NCI-H2196 treated with DMSO at 0.1 percent for 48 hours (cell line): Measurements from ENCODE around the gene STK38.

Experiments used
- DNase-seq: peaks from one replicate; lab custom pipeline; 2025; ENCODE audit not compliant: unreplicated experiment; lab: John Stamatoyannopoulos, UW

Gene STK38

DNA sequence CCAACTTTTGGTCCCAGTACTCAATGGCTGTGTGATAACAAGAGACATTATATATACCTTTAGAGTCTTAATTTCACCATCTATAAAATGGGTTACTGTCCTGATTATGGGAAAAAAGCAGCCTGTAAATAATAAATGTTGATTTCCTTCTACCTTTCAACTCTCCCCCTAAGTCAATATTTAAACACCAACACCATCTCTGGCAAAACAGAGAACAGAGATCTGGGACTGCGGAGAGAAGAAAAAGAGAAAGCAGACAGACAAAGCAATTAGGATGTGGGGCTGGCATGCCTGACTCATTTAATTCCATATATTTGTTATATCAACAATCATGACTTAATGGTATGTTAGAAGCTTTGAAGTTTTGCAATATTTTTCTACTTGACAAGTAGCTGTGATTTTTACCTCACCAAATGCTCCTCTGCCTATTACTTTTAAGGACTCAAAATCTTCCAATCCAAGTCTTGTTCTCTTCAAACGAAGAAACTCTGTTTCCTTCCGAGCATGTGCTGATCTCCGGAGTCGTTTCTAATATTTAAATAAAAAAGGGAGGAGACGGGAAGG lies 23.3 kb downstream of the STK38 start:
- no peak for DNase-seq

DNA sequence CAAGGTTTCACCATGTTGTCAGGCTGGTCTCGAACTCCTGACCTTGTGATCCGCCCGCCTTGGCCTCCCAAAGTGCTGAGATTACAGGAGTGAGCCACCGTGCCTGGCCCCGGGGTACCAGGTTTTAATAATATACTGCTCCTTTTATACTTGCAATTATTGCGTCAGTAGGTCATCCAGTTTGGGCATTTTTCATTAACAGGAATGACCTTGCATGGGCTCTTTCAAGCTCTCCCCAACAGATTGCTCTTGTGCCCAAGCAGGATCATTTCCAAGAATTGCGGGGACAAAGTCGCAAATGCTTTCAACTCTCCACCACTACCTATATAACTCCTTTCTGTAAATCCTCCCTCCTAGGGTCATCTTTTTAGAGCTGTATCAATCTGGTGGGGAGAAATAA lies 23.8 kb downstream of the STK38 start:
- no peak for DNase-seq

DNA sequence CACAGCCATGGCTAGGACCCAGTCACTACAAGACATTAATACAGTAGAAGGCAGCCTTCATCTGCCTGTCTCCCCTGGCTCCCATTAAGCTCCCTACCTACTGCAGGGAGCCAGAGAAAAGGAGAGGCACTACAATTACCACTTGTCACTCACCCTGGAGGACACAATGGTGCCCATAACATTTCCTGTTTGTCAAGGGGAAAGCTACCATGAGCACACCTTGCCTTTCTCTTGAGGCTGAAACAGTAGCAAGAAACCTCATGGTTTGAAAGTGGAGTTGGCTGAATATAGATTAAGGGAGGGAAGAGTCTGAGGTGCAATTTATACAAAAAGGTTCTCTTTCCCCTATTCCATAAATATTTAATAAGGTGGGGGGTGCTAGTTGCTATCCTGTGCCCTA lies 27.9 kb downstream of the STK38 start:
- DNase-seq = no peak

DNA sequence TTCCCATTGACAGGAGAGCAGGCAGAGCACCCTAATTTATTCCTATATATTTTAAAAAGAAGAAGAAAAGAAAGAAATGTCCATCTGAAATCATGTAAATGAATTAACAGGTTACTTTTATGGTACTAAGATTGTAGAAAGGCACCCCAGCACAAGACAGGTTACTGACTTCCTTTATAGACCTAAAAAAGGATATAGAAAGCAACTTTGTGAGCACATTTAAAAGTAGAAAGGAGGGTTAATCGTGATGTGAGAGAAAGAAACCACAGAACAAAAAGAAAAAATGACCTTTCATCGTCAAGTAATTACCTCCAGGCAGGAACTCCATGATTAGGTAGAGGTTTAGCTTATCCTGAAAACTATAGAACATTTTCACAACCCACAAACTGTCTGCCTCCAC lies 29.9 kb downstream of the STK38 start:
- DNase-seq = no peak

DNA sequence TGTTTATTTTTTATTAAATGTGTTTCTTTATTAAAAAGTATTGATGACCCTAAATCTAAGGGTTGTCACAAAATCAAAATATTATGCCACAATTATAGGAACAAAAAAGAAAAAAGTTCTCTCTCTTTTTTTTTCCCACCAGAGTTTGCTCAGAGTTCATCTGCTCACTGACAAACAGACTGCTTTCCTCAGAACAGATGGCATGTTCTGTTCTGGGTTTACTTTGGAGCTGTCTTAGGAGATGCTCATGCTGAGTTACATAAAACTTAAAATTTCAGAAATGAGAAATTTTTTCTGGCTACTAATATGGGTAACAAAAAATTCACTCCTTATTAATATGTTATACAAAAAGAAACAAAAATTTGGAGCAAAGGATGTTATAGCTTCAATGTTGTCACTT lies 30.3 kb downstream of the STK38 start:
- DNase-seq = no peak

DNA sequence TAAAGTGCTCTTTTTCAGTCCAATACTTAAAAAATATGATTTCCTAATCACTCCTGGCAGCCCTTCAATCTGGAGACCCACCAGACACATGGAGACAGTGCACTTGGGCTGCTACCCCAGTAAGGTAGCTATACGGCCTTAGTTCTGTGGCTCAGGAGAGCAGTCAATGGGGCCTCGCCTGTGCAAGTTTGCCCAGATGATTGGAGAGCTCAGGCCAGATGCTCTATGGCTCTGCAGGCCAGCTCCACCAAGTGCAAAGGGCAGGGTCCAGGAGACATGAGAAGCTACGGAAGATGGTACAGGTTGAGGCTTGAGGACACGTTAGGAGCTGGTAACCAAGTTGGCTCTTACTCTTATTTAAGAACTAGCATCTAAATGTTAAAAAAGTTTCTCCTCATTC lies 30.7 kb downstream of the STK38 start:
- no peak for DNase-seq

DNA sequence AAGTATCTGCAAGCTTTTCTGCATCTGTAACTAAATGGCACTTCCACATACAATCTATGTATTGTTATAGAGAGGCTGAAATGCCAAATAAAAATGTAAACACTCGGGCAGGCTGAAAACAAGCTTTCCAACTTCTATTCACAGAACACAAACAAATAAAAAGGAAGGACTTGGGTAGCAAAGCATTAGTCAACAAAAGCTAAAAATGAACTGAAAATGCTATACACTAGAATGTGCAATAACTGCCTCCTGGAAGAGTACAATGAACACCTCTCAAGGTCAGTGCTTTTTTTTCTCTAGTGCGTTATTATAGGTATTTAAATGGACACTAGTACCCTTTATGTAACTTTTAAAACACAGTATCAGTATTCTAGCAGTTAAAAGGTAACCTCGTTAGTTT lies 31.4 kb downstream of the STK38 start:
- DNase-seq = no peak

DNA sequence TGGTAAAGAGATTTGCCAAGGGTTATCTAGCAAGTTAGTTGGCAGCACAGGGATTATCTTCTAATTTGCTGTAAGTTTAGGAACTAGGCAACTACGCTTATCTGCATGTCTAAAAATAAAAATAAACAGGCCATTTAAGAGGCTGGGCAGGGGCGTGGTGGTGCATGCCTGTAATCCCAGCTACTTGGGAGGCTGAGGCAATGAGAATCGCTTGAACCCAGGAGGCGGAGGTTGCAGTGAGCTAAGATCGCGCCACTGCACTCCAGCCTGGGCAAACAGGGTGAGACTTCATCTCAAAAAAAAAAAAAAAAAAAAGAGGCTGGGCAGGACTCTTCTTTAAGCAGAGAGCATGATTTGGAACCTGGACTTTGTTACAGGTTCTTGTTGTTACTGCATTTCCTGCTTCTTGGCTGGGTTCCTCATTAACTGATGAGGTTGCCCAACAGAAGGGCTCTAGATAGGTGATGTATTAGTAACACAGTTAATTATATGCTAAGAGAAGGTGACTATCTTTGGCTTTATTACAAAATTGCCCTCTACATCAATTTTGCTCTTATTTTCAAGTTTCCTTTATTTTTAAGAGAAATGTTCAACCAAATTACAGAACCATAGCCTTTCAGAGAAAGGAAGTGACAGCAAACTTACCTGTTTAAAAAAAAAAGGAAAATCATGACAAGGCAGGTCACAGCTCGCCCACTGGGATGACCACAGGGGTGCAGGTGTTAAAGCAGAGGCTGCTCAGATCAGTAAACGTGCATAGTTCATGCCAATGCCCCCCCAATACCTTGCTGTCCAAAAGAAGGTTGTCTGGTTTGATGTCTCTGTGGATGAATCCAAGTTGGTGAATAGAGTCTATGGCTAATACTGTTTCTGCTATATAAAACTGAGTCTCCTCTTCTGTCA lies 32.5 kb downstream of the STK38 start:
- DNase-seq = no peak

DNA sequence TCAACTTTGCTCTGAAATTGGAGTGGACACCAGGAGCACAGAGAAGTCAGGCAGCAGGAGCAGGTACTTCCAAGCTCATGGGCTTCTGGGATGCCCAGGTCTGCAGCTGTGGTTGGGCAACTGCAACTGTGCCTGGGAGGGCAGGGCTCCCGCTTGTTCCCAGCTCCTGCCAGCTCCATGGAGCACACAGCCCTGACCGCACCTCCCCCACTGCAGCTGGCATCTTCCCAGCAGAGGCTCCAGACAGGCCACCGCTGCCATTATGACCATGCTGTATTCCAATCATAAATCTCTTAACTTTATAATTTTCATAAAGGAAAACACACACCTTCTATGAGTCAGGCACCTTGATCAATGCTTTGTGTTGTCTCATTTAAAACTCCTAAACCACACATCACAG lies 36.9 kb downstream of the STK38 start:
- no peak for DNase-seq

DNA sequence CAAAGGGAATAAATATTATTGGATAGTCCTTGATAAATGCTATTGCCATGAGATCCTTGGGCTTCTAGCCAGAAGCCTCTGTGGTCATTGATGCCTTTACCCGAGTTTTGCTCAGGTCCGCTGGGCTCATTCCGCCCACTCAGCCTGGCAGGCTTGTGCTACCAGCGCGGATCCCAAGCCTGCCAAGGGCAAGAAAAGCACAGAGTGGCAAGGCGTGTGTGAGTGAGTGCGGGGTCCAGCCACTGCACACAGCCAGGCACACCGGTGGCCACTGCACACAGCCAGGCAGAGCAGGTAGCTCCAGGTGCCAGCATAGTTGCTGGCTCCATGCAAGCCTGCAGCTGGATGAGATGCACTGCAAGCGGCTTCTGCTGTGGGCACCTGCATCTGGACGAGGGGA lies 38.7 kb downstream of the STK38 start:
- no peak for DNase-seq

DNA sequence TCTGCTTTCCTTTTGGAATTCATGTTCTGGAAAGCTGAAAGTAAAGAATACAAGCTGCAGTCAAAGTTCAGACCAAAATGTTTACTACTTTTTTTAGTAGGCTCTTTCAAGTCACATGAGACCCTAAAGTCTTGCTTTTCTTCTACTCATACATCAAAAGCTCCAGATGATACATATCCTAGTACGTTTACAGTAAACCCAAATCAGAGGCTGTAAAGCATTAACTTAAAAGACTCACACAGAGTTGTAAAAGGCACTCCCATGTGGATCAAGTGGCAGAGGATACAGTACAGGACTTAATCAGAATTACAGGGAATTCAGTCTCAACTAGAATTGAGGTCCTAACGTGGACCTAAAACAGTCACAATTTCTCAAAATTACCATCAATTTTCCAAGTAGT lies 40.7 kb downstream of the STK38 start:
- DNase-seq = no peak

DNA sequence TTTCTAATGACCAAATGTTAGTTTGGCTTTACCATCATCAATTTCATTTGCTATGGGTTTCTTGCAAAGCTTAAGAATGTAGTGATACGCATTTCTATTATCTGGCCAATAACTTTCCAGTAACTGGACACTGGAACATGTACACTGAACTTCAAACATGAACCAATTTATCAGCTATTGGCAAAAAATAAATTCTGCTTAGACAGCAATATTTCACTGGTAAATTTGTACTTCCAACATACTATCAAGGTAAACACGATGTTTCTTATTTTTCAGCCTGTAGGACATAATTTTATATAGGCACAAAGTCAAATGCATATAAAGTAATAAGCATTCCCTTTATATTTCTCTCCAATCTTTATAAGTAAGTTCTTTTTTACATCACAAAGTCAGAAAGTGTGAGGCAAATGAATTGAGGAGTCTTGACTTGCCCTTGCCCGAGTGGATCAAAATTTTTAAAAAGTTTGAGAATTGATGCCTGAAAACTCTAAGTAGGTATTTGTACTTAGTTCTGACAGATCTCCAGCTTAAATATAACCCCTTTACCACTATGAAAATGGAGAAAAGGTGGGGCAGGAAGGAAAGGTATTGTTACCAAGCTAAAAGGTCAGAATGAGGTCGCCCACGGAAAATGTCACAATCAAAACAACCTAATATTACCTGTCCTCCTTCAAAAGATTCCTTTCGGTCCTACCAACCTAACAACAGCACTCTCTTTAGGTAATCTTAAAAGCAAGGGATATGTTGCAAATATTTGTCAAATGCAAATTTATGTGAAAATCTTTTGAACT lies 41.3 kb downstream of the STK38 start:
- no peak for DNase-seq

DNA sequence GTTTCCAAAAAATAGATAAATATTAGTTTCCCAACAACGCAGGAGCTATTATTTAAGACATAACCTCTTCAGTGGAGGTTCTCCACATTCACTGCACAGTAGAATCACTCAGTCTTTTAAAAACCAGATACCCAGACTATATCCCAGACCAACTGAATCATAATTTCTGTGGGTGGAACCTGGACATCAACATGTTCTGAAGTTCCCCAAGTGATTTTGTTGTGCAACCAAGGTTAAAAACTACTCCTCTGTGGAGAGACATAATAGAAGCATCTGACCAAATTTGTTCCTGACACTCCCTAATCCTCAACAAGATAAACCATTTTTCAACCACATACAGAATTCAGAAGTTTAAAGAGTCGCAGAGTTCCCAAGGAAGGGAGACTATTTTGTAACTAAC lies 42.3 kb downstream of the STK38 start:
- no peak for DNase-seq

DNA sequence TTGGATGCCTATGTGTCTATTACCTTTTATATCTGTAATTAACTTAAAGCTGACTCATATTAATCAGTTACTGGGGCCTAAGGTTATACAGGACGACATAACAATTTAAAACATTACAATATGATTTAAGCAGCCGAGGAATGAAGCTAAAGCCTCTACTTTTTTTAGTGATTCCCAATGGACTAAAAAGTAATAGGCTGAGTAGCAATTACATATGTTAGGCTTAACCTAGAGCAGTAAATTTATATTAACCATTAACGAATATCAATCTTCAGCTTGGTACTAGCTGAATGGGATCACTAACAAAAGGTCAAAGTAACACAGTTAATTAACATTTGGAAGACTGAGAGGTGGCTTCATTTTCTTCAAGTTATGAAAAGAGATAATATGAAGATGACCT lies 43.1 kb downstream of the STK38 start:
- no peak for DNase-seq

DNA sequence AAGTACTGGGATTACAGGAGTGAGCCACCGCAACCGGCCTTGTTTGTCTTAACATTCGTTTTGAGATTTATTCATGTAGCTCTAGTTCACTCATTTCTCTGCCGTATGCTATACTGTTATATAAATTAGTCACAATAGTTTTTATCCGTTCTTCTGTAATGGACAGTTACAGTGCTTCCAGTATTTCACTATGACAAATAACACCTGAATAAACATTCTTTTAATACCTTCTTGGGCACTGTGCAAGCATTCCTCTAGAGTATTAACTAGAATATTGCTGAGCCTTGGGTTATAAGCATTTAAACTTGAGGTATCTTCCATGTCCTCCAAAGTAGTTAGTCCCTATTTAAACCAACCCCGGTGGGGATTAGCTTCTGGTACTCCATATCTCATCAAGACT lies 45.6 kb downstream of the STK38 start:
- no peak for DNase-seq

DNA sequence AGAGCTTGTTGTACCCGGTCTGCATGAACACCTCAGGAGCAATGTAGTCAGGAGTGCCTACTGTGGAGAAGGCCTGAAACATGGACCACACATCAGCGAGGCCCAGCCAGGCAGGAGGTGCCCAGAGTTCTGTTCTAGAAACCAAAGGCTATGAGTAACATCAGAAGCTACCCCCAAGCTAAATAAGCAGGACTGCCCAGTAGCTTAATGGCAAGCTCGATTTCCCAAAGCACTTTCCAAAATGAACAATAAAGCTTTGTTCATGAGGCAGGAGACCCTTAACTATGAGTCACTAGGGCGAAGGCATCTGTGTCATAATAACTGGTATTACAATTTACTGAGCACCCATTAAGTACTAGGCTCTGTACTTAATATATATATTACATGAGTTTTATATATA lies 47.4 kb downstream of the STK38 start:
- DNase-seq = no peak

DNA sequence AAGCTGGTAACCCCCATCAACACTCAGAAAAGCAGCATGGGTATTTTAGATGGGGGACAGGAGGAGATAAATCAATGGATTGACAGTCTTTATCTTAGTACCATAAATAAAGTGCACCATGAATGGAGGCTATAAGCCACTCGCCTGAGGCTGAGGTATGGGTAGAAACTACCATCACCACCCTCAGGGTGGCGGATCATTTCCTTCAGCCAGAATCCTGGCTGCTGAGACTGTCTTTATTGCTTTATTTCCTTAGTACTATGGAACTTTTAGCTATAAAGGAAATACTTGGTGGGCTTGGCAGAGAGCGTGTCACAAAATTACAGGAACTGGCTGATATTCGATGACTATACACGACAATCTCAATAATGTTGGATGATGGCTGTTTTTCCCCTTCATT lies 52.2 kb downstream of the STK38 start:
- DNase-seq = no peak

DNA sequence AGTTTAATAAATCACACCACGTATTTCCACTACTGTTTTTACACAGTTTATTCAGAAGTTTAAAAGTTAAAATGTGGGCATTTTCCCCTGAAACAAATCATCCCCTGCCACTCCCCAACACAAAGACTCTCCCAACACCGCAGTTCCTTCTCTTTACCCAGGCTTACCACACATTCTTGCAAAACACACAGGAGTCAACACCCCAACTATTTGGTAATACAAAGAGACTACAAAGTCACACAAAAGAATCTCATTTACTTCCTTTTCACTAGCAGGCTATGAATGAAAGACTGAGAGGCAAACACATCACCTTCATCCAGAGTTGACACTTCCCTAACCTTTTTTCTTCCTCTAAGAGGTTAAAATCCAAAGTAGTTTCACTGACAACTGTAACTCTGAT lies 53.4 kb downstream of the STK38 start:
- no peak for DNase-seq

DNA sequence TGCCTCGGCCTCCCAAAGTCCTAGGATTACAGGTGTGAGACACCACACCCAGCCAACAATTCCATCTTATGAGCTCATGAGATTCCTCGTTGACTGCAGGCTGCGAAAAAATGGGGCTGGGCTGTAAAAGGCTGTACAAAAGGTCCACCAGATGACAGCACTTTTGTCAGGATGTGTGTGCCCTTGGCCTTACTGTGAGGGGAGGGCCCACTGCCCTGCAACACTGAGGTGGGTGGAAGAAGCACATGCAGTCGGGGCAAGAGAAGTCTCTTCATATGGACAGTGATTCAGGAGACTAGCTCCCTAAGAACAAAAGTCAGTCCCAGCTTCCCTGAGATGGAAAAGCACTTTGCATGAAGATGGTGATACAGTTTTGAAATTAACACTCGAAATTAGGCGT lies 54.0 kb downstream of the STK38 start:
- no peak for DNase-seq

DNA sequence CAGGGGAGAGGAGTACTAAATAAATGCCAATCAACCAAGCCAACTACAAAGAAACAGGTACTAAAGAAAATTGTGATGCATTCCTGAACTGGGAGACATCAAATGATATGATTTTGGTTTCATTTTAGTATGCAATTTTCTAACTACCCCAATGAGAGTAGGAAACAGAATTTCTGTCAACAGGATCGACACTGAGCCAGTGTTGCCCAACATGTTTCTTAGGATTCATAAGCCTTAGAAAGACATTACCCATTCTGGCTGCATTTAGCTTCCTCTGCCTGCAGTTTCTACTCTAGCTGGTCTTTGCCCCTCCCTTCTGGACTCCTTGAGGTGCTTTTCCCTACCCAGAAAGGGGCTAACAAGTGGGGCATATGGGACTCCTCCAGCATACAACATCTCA lies 54.7 kb downstream of the STK38 start:
- DNase-seq = no peak

DNA sequence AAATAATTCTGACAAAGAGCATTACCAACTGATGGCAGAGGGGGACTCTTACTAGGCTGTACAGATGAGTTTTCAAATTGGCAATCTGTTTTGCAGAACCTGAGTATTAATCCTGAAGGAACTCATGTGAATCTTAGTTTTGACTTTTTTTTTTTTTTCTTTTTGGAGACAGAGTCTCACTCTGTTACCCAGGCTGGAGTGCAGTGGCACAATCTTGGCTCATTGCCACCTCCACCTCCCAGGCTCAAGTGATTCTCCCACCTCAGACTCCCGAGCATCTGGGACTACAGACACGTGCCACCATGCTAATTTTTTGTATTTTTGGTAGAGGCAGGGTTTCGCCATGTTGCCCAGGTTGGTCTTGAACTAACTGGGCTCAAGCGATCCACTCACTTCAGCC lies 55.2 kb downstream of the STK38 start:
- no peak for DNase-seq

DNA sequence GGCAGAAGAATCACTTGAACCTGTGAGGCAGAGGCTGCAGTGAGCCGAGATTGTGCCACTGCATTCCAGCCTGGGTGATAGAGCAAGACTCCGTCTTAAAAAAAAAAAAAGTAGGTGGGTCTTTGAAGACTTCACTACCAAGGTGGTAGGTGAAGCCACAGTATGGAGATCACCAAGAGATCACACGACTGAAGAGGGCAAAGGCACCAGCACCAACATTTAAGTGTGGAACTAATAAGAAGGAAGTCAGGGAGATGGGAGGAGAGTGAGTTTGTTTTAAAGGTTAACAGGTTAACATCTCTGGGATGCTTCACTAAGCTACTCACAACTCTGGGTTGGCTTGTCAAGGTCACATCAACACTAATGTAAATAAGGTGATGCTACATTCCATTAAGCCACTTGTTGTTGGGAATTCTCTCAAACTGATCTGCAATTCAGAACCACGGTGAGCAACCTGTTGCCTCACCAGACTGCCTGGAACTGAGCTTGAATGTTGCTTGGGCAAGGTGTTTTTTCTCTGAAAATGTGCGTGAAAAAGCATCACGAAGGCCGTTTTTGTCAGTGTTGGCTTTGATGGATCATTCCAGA lies 55.8 kb downstream of the STK38 start:
- no peak for DNase-seq
